Activated naive CD4-positive, alpha-beta T cell treated with anti-CD3 and anti-CD28 coated beads, Interleukin-2, amount 50 U/mL, for 24 hours (primary cell): ENCODE results near the gene TSNAXIP1.

ENCODE experiments used
- H3K27ac Mint-ChIP-seq: one replicate; pipeline ENCODE4 v1.8.0; 2021; ENCODE audit warnings: mild to moderate bottlenecking, mixed read lengths
- H3K27me3 Mint-ChIP-seq: one replicate; pipeline ENCODE4 v1.8.0; 2021; ENCODE audit warnings: mixed read lengths
- H3K36me3 Mint-ChIP-seq: one replicate; pipeline ENCODE4 v1.8.0; 2021; ENCODE audit warnings: mixed read lengths
- H3K4me1 Mint-ChIP-seq: one replicate; pipeline ENCODE4 v1.8.0; 2021; ENCODE audit warnings: mixed read lengths
- H3K4me3 Mint-ChIP-seq: one replicate; pipeline ENCODE4 v1.8.0; 2021; ENCODE audit warnings: mild to moderate bottlenecking, mixed read lengths
- H3K9me3 Mint-ChIP-seq: one replicate; pipeline ENCODE4 v1.8.0; 2021; ENCODE audit warnings: mixed read lengths

TSNAXIP1 gene

GRCh38 chr16:67877064-67877463 is 70.4 kb downstream of the TSNAXIP1 start:
- Mint-ChIP-seq H3K36me3 (peaks cover 2% of the 10 kb centered on the region), H3K4me1 (peaks cover 32% of the 10 kb centered on the region), H3K4me3 (no peak overlapping the region), H3K27ac (peak overlapping the region; percentile 38), H3K27me3 (no peaks in the 10 kb centered on the region), H3K9me3 (no peaks in the 10 kb centered on the region)
